Skin epidermis (tissue), 12 donors: Measurements from ENCODE around the gene DAAM2.

Experiments
- H3K27ac ChIP-seq, 21 experiments: fragments of 200-600 bp; sonication (generic) in 11 of 21; one replicate each; pipeline ENCODE4 v1.5.0; 2020; ENCODE audit warnings: mild to moderate bottlenecking in 3 of 21, inconsistent platforms in 2 of 21, moderate library complexity in 2 of 21
- H3K4me3 ChIP-seq, 7 experiments: fragments of 200-600 bp; sonication (generic) in 2 of 7; one replicate each; pipeline ENCODE4 v1.5.0; 2020; ENCODE audit warnings: inconsistent platforms in 2 of 7, mild to moderate bottlenecking in 2 of 7, moderate library complexity in 1 of 7

The DAAM2 gene

GRCh38 chr6:39870950-39871349, 78.8 kb downstream of the DAAM2 start:
- no peak overlapping the region for H3K4me3 ChIP-seq
- no peak overlapping the region for H3K27ac ChIP-seq

- Histone ChIP-seq H3K4me3 (no peak overlapping the region), H3K27ac (no peak overlapping the region)
Observed at GRCh38 chr6:39873439-39873838, 81.3 kb downstream of the DAAM2 start.

GRCh38 chr6:39876111-39876510, 83.9 kb downstream of the DAAM2 start:
- Histone ChIP-seq H3K27ac (no peak overlapping the region), H3K4me3 (no peak overlapping the region)

GRCh38 chr6:39876826-39877225, 84.7 kb downstream of the DAAM2 start:
- H3K27ac ChIP-seq: no peak overlapping the region
- H3K4me3 ChIP-seq: no peak overlapping the region

GRCh38 chr6:39879535-39879934, 87.4 kb downstream of the DAAM2 start:
- no peak overlapping the region for H3K4me3 ChIP-seq
- no peak overlapping the region for H3K27ac ChIP-seq

GRCh38 chr6:39880594-39880993, 88.4 kb downstream of the DAAM2 start:
- Histone ChIP-seq H3K4me3 (no peak overlapping the region), H3K27ac (no peak overlapping the region)

- Histone ChIP-seq H3K4me3 (no peak overlapping the region), H3K27ac (peak overlapping the region in 7 of 21 experiments; percentile 7 to 66 (median 48))
Observed at GRCh38 chr6:39881851-39882530, 89.8 kb downstream of the DAAM2 start.

- H3K27ac ChIP-seq: peak overlapping the region in 5 of 21 experiments; percentile 23 to 66 (median 48)
- H3K4me3 ChIP-seq: no peak overlapping the region
Observed at GRCh38 chr6:39882531-39882899, 90.3 kb downstream of the DAAM2 start.

- Histone ChIP-seq H3K4me3 (no peak overlapping the region), H3K27ac (peak overlapping the region in 1 of 21 experiments; percentile 9)
Observed at GRCh38 chr6:39884696-39885095, 92.5 kb downstream of the DAAM2 start.

- no peak overlapping the region for H3K27ac ChIP-seq
- H3K4me3 ChIP-seq: no peak overlapping the region
Observed at GRCh38 chr6:39885691-39886090, 93.5 kb downstream of the DAAM2 start.

GRCh38 chr6:39886871-39887270, 94.7 kb downstream of the DAAM2 start:
- H3K4me3 ChIP-seq: no peak overlapping the region
- H3K27ac ChIP-seq: peak overlapping the region in 2 of 21 experiments; percentile 23 to 43

GRCh38 chr6:39887692-39888450, 95.7 kb downstream of the DAAM2 start:
- Histone ChIP-seq H3K4me3 (no peak overlapping the region), H3K27ac (peak overlapping the region in 6 of 21 experiments; percentile 8 to 44 (median 21))

- Histone ChIP-seq H3K4me3 (no peak overlapping the region), H3K27ac (no peak overlapping the region)
Observed at GRCh38 chr6:39889229-39889628, 97.1 kb downstream of the DAAM2 start.

- Histone ChIP-seq H3K27ac (no peak overlapping the region), H3K4me3 (no peak overlapping the region)
Observed at GRCh38 chr6:39891353-39891752, 99.2 kb downstream of the DAAM2 start.

GRCh38 chr6:39891976-39892375, 99.8 kb downstream of the DAAM2 start:
- no peak overlapping the region for H3K4me3 ChIP-seq
- no peak overlapping the region for H3K27ac ChIP-seq

GRCh38 chr6:39892490-39893129, 100.4 kb downstream of the DAAM2 start:
- Histone ChIP-seq H3K4me3 (no peak overlapping the region), H3K27ac (no peak overlapping the region)

- Histone ChIP-seq H3K4me3 (no peak overlapping the region), H3K27ac (no peak overlapping the region)
Observed at GRCh38 chr6:39893286-39893685, 101.1 kb downstream of the DAAM2 start.

GRCh38 chr6:39896701-39897100, 104.5 kb downstream of the DAAM2 start:
- Histone ChIP-seq H3K4me3 (no peak overlapping the region), H3K27ac (no peak overlapping the region)

- Histone ChIP-seq H3K4me3 (no peak overlapping the region), H3K27ac (no peak overlapping the region)
Observed at GRCh38 chr6:39897698-39898097, 105.5 kb downstream of the DAAM2 start.

GRCh38 chr6:39898625-39899024, 106.4 kb downstream of the DAAM2 start:
- Histone ChIP-seq H3K27ac (no peak overlapping the region), H3K4me3 (no peak overlapping the region)
